Vagina (tissue), 2 donors: ENCODE measurements around the gene MGMT.

Experiments used
- POLR2A ChIP-seq, 2 donors: fragments of 450-650 bp; IDR thresholded peaks; one replicate each; pipeline ENCODE4 v1.6.1; 2017; ENCODE audit warnings: antibody characterized with exemption in 2 of 2, mild to moderate bottlenecking in 2 of 2, moderate library complexity in 2 of 2
- POLR2AphosphoS5 ChIP-seq, 2 donors: sonication (generic); formaldehyde crosslinking; IDR thresholded peaks; one replicate each; pipeline ENCODE4 v1.9.0; 2017; ENCODE audit warnings: antibody characterized with exemption in 2 of 2, mild to moderate bottlenecking in 2 of 2, low read depth in 1 of 2; ENCODE audit not compliant: insufficient read depth in 1 of 2
- TF ChIP-seq, protein P1 (sequence below), 3 experiments: fragments of 450-650 bp in 2 of 3; fragments of 200-600 bp in 1 of 3; sonication (generic) in 1 of 3; IDR thresholded peaks; one replicate each; pipeline ENCODE4 v1.5.1; 2017 to 2019; ENCODE audit warnings: antibody characterized with exemption in 3 of 3, mild to moderate bottlenecking in 2 of 3, moderate library complexity in 2 of 3

- TF ChIP-seq POLR2A (IDR thresholded peaks at IDR 0.05) (no peak), POLR2AphosphoS5 (IDR thresholded peaks at IDR 0.05; ENCODE audit: insufficient read depth in 1 of 2, low read depth in 1 of 2) (no peak)
- TF ChIP-seq, protein P1, sequence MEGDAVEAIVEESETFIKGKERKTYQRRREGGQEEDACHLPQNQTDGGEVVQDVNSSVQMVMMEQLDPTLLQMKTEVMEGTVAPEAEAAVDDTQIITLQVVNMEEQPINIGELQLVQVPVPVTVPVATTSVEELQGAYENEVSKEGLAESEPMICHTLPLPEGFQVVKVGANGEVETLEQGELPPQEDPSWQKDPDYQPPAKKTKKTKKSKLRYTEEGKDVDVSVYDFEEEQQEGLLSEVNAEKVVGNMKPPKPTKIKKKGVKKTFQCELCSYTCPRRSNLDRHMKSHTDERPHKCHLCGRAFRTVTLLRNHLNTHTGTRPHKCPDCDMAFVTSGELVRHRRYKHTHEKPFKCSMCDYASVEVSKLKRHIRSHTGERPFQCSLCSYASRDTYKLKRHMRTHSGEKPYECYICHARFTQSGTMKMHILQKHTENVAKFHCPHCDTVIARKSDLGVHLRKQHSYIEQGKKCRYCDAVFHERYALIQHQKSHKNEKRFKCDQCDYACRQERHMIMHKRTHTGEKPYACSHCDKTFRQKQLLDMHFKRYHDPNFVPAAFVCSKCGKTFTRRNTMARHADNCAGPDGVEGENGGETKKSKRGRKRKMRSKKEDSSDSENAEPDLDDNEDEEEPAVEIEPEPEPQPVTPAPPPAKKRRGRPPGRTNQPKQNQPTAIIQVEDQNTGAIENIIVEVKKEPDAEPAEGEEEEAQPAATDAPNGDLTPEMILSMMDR (IDR thresholded peaks at IDR 0.05) = no peak
Measured at GRCh38 chr10:129448086-129448485, 19.0 kb upstream of the MGMT start.
